Peyer's patch (tissue), 4 donors: Measurements from ENCODE around the gene GIMD1. TPM values are rescaled to one million over a fixed set of nuclear protein-coding genes. Genes with fewer than 3 reads are reported as not detected.
"Not testable (repeated sequence)": the region's sequence is repeated elsewhere in the genome, so short reads cannot be mapped to it uniquely, and the experiment has no call there.

Source experiments
- DNase-seq, 3 donors: peaks; one replicate each; pipeline ENCODE4 v3.0.0-alpha.2; 2017 to 2019
- H3K27ac ChIP-seq, 4 donors: fragments of 200-600 bp; sonication (generic); one replicate each; pipeline ENCODE4 v1.5.1; 2016 to 2019
- H3K27me3 ChIP-seq, 2 donors: fragments of 200-600 bp; sonication (generic); one replicate each; pipeline ENCODE4 v1.5.1; 2019
- H3K36me3 ChIP-seq, 3 donors: fragments of 200-600 bp; sonication (generic); one replicate each; pipeline ENCODE4 v1.5.1; 2016 to 2019
- H3K4me1 ChIP-seq, 4 donors: fragments of 200-600 bp; sonication (generic); one replicate each; pipeline ENCODE4 v1.5.1; 2016 to 2019
- H3K4me3 ChIP-seq, 4 donors: fragments of 200-600 bp; sonication (generic); 1 replicate in 3 of 4; 2 replicates in 1 of 4; pipeline ENCODE4 v1.5.1; 2016 to 2019; ENCODE audit warnings: mild to moderate bottlenecking in 1 of 4
- H3K9me3 ChIP-seq, 4 donors: fragments of 200-600 bp; sonication (generic); one replicate each; pipeline ENCODE4 v1.5.1; 2016 to 2019; ENCODE audit warnings: mild to moderate bottlenecking in 1 of 4
- POLR2A ChIP-seq, 2 donors: fragments of 450-650 bp; IDR thresholded peaks; one replicate each; pipeline ENCODE4 v1.5.1; 2017; ENCODE audit warnings: antibody characterized with exemption in 2 of 2, mild to moderate bottlenecking in 2 of 2, moderate library complexity in 2 of 2
- total RNA-seq, 4 donors: library from RNA; depleted of rRNA; stranded (reverse); fragments of >200 nt; gene quantifications; one replicate each; pipeline ENCODE4 v1.1.0, GENCODE V29; 2016
- TF ChIP-seq, protein P1 (sequence below), 6 experiments: fragments of 450-650 bp in 4 of 6; fragments of 200-600 bp in 2 of 6; sonication (generic) in 1 of 6; IDR thresholded peaks; one replicate each; pipeline ENCODE4 v1.5.1; 2017 to 2019; ENCODE audit warnings: antibody characterized with exemption in 6 of 6, mild to moderate bottlenecking in 3 of 6, moderate library complexity in 1 of 6

GIMD1 gene
- 10 to 100 TPM in 1 of 4 donors, 1 to 10 TPM in 1, not detected in 2; 3.1 to 27.5 TPM for total RNA-seq

DNA sequence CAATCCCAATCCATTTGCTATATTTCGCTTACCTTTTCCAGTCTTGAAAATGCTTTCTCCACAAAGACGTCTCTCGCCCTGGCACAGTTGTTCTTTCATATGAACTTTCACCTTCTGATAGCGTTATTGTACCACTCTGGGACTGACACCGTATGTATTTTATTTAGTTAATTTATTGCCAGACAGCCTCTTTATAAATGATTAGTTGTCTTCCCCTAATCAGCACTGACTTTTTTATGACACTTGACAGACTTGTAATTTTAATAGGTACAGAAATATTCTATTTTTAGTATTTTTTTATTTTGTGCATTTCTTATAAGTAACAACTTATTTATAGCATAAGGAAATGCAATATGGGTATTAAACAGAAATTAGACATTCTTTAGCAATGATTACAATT lies at the start of gene GIMD1:
GIMD1 (minus strand) TSS at position 101 of the 400 bp plus-strand sequence. CDS start 1,343 bp downstream, outside the sequence.
- Histone ChIP-seq H3K4me1 (no peaks in the 10 kb centered on the region), H3K9me3 (no peaks in the 10 kb centered on the region), H3K27ac (no peak within 1 kb of the TSS), H3K4me3 (no peak within 1 kb of the TSS), H3K36me3 (no peaks in the 10 kb centered on the region), H3K27me3 (no peaks in the 10 kb centered on the region)
- no peak for TF ChIP-seq POLR2A (IDR thresholded peaks at IDR 0.05)
- TF ChIP-seq, protein P1, sequence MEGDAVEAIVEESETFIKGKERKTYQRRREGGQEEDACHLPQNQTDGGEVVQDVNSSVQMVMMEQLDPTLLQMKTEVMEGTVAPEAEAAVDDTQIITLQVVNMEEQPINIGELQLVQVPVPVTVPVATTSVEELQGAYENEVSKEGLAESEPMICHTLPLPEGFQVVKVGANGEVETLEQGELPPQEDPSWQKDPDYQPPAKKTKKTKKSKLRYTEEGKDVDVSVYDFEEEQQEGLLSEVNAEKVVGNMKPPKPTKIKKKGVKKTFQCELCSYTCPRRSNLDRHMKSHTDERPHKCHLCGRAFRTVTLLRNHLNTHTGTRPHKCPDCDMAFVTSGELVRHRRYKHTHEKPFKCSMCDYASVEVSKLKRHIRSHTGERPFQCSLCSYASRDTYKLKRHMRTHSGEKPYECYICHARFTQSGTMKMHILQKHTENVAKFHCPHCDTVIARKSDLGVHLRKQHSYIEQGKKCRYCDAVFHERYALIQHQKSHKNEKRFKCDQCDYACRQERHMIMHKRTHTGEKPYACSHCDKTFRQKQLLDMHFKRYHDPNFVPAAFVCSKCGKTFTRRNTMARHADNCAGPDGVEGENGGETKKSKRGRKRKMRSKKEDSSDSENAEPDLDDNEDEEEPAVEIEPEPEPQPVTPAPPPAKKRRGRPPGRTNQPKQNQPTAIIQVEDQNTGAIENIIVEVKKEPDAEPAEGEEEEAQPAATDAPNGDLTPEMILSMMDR (IDR thresholded peaks at IDR 0.05): no peak
- no peak for DNase-seq

DNA sequence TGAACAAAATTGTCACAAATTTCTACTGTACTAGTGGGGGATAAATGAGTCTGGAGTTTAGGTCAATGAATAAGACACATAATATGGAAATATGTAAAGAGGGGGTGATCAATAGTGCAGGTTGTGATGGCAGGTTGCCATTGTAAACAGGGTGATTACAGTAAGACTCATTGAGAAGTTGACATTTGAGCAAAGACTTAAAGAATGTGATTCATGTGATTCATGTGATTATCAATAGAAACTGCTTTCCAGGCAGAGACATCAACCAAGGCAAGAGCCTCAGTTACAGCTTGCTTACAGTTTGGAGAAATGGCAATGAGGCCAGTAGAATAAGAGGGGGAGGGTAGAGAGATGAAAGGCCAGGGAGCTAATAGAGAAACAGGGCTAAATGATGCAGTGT lies 45.8 kb upstream of the GIMD1 start:
- Histone ChIP-seq H3K4me3 (no peak overlapping the region), H3K27ac (no peak overlapping the region), H3K36me3 (no peaks in the 10 kb centered on the region), H3K27me3 (no peaks in the 10 kb centered on the region), H3K9me3 (no peaks in the 10 kb centered on the region), H3K4me1 (no peaks in the 10 kb centered on the region)
- no peak for DNase-seq
- TF ChIP-seq POLR2A (IDR thresholded peaks at IDR 0.05): no peak
- TF ChIP-seq, protein P1 (IDR thresholded peaks at IDR 0.05): no peak

DNA sequence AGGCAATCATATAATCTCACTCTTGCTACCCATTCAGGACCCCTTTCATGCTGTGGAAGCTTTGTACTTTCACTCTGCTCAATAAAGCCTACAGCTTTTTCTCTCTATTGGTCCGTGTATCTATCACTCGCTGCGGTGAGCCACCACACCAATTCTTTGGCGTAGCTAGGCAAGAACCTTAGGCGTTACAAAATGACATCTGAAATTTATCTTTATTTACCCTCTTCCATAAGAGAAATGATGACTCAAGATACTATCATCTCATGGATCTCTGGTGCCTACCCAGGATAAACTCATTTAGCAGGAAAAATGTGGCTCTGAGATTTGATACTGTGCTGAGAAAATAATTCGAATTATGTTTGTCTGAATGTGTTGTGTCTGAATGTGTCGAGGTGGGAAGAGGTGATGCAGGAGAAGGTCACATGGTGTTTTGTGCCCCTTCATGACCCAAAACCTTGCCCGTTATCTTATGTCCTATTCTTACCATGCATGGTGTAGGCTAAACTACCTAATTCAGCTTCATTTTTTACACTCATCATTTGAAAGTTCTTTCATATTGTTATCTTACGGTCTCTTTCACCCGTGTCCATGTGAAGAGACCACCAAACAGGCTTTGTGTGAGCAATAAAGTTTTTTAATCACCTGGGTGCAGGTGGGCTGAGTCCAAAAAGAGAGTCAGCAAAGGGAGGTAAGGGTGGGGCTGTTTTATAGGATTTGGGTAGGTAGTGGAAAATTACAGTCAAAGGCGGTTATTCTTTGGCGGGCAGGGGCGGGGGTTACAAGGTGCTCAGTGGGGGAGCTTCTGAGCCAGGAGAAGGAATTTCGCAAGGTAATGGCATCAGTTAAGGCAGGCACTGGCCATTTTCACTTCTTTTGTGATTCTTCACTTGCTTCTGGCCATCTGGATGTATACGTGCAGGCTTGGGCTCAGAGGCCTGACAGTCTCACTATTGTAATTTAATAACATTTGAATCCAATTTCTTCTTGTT lies 41.6 kb upstream of the GIMD1 start:
- no peaks in the 10 kb centered on the region for H3K4me1 ChIP-seq
- H3K27me3 ChIP-seq: no peaks in the 10 kb centered on the region
- no peak overlapping the region for H3K4me3 ChIP-seq
- DNase-seq: no peak
- no peaks in the 10 kb centered on the region for H3K36me3 ChIP-seq
- H3K9me3 ChIP-seq: no peaks in the 10 kb centered on the region
- H3K27ac ChIP-seq: no peak overlapping the region
- TF ChIP-seq, protein P1 (IDR thresholded peaks at IDR 0.05): no peak
- no peak for TF ChIP-seq POLR2A (IDR thresholded peaks at IDR 0.05)

DNA sequence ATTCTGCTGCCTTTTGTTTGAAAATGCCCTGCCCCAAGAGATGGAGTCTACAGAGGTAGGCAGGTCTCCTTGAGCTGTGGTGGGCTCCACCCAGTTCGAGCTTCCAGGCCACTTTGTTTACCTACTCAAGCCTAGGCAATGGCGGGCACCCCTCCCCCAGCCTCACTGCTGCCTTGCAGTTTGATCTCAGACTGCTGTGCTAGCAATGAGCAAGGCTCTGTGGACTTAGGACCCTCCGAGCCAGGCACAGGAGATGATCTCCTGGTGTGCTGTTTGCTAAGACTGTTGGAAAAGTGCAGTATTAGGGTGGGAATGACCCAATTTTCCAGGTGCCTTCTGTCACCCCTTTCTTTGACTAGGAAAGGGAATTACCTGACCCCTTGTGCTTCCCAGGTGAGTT lies 39.4 kb upstream of the GIMD1 start:
- H3K4me1 ChIP-seq, DNase-seq, H3K27me3 ChIP-seq, H3K36me3 ChIP-seq, H3K4me3 ChIP-seq, H3K9me3 ChIP-seq, H3K27ac ChIP-seq: not testable (repeated sequence)

DNA sequence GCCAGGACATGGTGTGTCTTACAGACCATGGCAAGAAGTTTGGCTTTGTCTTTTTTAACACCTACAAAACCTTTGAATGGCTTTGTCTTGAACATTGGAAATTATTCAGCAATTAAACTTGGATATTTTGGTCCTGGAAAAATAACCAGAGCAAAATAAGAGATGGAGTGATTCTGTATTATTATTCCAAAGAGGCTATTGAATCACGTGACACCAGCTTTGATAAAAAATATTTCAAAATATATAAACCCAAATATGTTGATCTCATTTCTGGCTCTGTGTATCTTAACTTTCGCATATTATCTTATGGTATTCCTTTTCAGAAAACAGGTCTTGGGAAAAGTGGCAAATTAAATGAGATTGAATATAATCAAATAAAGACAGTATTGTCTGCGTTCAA lies 32.6 kb upstream of the GIMD1 start:
- Histone ChIP-seq H3K9me3 (peaks cover 0 to 6% (median 0%) of the 10 kb centered on the region in 4 donors), H3K27me3 (no peaks in the 10 kb centered on the region), H3K36me3 (no peaks in the 10 kb centered on the region), H3K4me3 (no peak overlapping the region), H3K4me1 (no peaks in the 10 kb centered on the region), H3K27ac (no peak overlapping the region)
- TF ChIP-seq POLR2A (IDR thresholded peaks at IDR 0.05): no peak
- TF ChIP-seq, protein P1 (IDR thresholded peaks at IDR 0.05): no peak
- DNase-seq: no peak

DNA sequence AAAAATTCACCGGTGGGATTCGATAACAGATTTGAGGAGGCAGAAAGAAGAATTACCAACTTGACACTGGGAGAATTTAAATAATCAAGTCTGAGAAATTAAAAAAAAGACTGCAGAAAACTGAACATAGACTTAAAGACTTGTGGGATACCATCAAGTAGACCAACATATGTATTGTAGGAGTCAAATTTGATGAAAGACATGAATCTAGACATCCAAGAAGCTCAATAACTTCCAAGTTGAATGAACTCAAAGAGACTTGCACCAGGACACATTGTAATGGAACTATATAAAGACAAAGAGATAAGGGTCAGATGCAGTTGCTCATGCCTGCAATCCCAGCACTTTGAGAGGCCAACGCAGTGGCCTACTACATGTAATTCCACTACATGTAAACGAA lies 30.3 kb upstream of the GIMD1 start:
- DNase-seq, H3K27ac ChIP-seq, H3K27me3 ChIP-seq, H3K4me3 ChIP-seq, H3K36me3 ChIP-seq, H3K4me1 ChIP-seq: not testable (repeated sequence)
- H3K9me3 ChIP-seq: peaks cover 0 to 14% (median 0%) of the 10 kb centered on the region in 4 donors
